ENCODE data around the gene ST6GALNAC1. TPM values are rescaled to one million over a fixed set of nuclear protein-coding genes. Genes with fewer than 3 reads are reported as not detected.

Gene ST6GALNAC1
- total RNA-seq, 4 donors from 2014 or later: 0.83 to 4.9 (median 3.2) TPM

DNA sequence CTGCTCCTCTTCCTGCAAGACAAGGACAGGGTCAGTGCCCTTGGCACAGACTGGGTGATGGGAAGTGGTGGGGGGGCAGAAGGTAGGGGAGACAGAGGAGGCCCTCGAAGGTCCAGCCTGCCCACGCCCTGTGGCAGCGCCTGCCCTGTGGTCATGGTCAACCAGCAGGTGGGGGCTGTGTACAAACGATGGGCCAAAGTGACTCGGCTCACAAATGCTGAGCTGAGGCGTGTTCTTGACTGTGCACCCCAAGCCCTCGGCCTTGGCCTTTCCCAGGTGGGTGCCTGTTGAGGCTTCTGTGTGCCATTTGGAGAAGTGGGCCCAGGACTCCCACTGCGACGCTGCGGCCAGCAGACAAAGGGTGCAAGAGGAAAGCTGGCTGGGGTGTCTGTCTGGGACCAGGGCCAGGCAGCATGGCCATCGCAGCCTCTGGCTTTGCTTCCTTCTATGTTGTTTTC is 44.6 kb upstream of the ST6GALNAC1 start:
- WGBS: 44% methylated on average over 8 of the region's 11 CpGs
- no peak for DNase-seq (ENCODE audit: extremely low spot score)
- no peaks in the 10 kb centered on the region for H3K27me3 ChIP-seq
- H3K27ac ChIP-seq (replicated peaks in 1 of 4): peak overlapping the region; percentile 89 to 96 (median 92)
- intact Hi-C loops (cut with DNase I): no loop called here
- H3K4me3 ChIP-seq: peak overlapping the region; percentile 8 to 26 (median 20)
- H3K36me3 ChIP-seq: peaks cover 3 to 38% (median 17%) of the 10 kb centered on the region in 4 donors
- peaks cover 93 to 97% (median 95%) of the 10 kb centered on the region in 4 donors for H3K4me1 ChIP-seq
- no peaks in the 10 kb centered on the region for H3K9me3 ChIP-seq
- TF ChIP-seq POLR2AphosphoS5 (IDR thresholded peaks at IDR 0.05) (no peak), POLR2A (IDR thresholded peaks at IDR 0.05; ENCODE audit: low read depth) (no peak), EP300 (IDR thresholded peaks at IDR 0.05) (no peak)
- TF ChIP-seq, protein P1, sequence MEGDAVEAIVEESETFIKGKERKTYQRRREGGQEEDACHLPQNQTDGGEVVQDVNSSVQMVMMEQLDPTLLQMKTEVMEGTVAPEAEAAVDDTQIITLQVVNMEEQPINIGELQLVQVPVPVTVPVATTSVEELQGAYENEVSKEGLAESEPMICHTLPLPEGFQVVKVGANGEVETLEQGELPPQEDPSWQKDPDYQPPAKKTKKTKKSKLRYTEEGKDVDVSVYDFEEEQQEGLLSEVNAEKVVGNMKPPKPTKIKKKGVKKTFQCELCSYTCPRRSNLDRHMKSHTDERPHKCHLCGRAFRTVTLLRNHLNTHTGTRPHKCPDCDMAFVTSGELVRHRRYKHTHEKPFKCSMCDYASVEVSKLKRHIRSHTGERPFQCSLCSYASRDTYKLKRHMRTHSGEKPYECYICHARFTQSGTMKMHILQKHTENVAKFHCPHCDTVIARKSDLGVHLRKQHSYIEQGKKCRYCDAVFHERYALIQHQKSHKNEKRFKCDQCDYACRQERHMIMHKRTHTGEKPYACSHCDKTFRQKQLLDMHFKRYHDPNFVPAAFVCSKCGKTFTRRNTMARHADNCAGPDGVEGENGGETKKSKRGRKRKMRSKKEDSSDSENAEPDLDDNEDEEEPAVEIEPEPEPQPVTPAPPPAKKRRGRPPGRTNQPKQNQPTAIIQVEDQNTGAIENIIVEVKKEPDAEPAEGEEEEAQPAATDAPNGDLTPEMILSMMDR (IDR thresholded peaks at IDR 0.05): no peak

GRCh38 chr17:76687298-76688164 is 44.0 kb upstream of the ST6GALNAC1 start:
- peaks cover 3 to 44% (median 24%) of the 10 kb centered on the region in 4 donors for H3K36me3 ChIP-seq
- H3K27me3 ChIP-seq: no peaks in the 10 kb centered on the region
- intact Hi-C loops (cut with DNase I): no loop called here
- no peaks in the 10 kb centered on the region for H3K9me3 ChIP-seq
- TF ChIP-seq POLR2A (IDR thresholded peaks at IDR 0.05; ENCODE audit: low read depth): no peak
- peak; percentile 68 to 89 for TF ChIP-seq POLR2AphosphoS5 (IDR thresholded peaks at IDR 0.05)
- H3K27ac ChIP-seq (replicated peaks in 1 of 4): peak overlapping the region; percentile 89 to 96 (median 92)
- H3K4me3 ChIP-seq: peak overlapping the region in 3 of 4 donors; percentile 8 to 26 (median 20)
- WGBS: 56% methylated on average over 23 of the region's 26 CpGs
- H3K4me1 ChIP-seq: peaks cover 95 to 99% (median 99%) of the 10 kb centered on the region in 4 donors
- peak; percentile 95 for DNase-seq (ENCODE audit: extremely low spot score)

DNA sequence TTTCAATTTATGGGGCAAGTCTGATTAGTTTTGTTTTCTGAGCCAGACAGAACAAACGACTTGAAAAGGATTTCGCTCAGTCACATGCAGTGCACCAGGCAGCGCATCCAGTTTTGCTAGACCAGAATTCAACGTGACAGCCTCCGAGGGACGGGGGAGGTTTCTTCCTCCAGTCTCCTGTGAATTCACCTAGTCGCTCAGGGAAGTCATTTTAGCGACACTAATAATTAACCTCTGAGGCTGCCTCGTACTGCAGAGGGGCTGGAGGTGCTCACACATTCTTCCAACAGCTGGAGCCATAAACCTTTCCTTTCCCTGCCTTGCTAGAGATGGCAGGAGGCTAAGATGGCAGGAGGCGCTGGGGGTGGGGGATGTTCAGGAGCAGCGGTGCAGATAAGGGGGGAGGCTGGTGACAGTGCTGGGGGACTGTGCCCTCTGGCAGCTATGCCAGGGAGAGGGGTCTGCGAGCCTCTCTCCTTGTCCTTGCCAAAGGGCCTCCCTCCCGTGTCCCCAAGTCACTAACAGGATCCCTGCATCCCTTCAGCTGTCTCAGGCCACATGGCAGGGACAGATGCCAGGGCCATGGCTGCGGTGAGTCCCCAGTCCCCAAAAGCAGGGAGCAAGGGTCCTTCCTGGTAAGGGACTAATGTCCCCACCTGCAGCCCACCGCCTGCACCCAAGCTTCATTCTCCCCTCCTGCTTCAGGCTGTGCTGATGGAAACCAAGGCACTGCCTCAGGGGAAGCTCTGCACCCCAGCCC is 43.2 kb upstream of the ST6GALNAC1 start:
- H3K4me1 ChIP-seq: peaks cover 98 to 100% (median 100%) of the 10 kb centered on the region in 4 donors
- H3K27ac ChIP-seq (replicated peaks in 1 of 4): peak overlapping the region; percentile 89 to 96 (median 92)
- WGBS: 52% methylated on average over 14 of the region's 15 CpGs
- no peaks in the 10 kb centered on the region for H3K27me3 ChIP-seq
- DNase-seq (ENCODE audit: extremely low spot score): no peak
- intact Hi-C loops (cut with DNase I): no loop called here
- H3K36me3 ChIP-seq: peaks cover 3 to 52% (median 28%) of the 10 kb centered on the region in 4 donors
- H3K9me3 ChIP-seq: no peaks in the 10 kb centered on the region
- TF ChIP-seq POLR2A (IDR thresholded peaks at IDR 0.05; ENCODE audit: low read depth): no peak
- TF ChIP-seq EP300 (IDR thresholded peaks at IDR 0.05): no peak
- TF ChIP-seq, protein P1 (IDR thresholded peaks at IDR 0.05): no peak
- peak in 1 of 2 donors; percentile 38 for TF ChIP-seq POLR2AphosphoS5 (IDR thresholded peaks at IDR 0.05)
- peak overlapping the region in 3 of 4 donors; percentile 2 to 26 (median 8) for H3K4me3 ChIP-seq

GRCh38 chr17:76685846-76686245 is 42.3 kb upstream of the ST6GALNAC1 start:
- Histone ChIP-seq H3K4me1 (peaks cover 98 to 100% (median 100%) of the 10 kb centered on the region in 4 donors), H3K9me3 (no peaks in the 10 kb centered on the region), H3K27me3 (no peaks in the 10 kb centered on the region), H3K4me3 (no peak overlapping the region), H3K27ac (replicated peaks in 1 of 4) (peak overlapping the region; percentile 89 to 96 (median 92)), H3K36me3 (peaks cover 3 to 58% (median 29%) of the 10 kb centered on the region in 4 donors)
- no peak for DNase-seq (ENCODE audit: extremely low spot score)
- intact Hi-C loops (cut with DNase I): no loop called here
- WGBS: 54% methylated on average over 8 of the region's 8 CpGs
- no peak for TF ChIP-seq EP300 (IDR thresholded peaks at IDR 0.05)
- TF ChIP-seq, protein P1 (IDR thresholded peaks at IDR 0.05): no peak
- no peak for TF ChIP-seq POLR2AphosphoS5 (IDR thresholded peaks at IDR 0.05)
- TF ChIP-seq POLR2A (IDR thresholded peaks at IDR 0.05; ENCODE audit: low read depth): no peak
